Measurements from ENCODE around the gene PAXX.

DNA sequence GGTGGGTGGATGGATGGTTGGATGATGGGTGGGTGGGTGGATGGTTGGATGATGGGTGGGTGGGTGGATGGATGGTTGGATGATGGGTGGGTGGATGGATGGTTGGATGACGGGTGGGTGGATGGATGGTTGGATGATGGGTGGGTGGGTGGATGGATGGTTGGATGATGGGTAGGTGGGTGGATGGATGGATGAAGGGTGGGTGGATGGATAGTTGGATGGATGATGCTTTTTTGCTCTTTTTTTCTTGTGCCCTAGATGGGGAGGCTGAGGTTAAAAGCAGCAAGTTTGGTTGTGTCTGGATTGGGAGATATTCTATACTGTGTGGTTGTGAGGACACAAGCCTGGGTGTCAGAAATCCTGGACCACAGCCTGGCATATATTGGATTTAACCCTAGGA lies 34.8 kb upstream of the PAXX start:
- no peak for TF ChIP-seq ZNF274 (IDR thresholded peaks at IDR 0.05; ENCODE audit: low read depth, low read length)
- no peak for TF ChIP-seq CTCF (IDR thresholded peaks at IDR 0.05 in 2 of 3, conservative IDR thresholded peaks at IDR 0.05 in 1 of 3; ENCODE audit: borderline replicate concordance in 1 of 3, insufficient read depth in 1 of 3, low read depth in 2 of 3, low read length in 2 of 3)
- TF ChIP-seq CEBPB (IDR thresholded peaks at IDR 0.05; ENCODE audit: low read depth), result no peak
- TF ChIP-seq SIN3A (IDR thresholded peaks at IDR 0.05; ENCODE audit: low read depth), result no peak
- TF ChIP-seq, protein P1, sequence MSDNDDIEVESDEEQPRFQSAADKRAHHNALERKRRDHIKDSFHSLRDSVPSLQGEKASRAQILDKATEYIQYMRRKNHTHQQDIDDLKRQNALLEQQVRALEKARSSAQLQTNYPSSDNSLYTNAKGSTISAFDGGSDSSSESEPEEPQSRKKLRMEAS (IDR thresholded peaks at IDR 0.05), result no peak
- TF ChIP-seq, protein P2, sequence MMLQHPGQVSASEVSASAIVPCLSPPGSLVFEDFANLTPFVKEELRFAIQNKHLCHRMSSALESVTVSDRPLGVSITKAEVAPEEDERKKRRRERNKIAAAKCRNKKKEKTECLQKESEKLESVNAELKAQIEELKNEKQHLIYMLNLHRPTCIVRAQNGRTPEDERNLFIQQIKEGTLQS (IDR thresholded peaks at IDR 0.05), result no peak
- TF ChIP-seq EZH2phosphoT487 (IDR thresholded peaks at IDR 0.05; ENCODE audit: borderline replicate concordance), result no peak
- TF ChIP-seq ZBTB33 (IDR thresholded peaks at IDR 0.05; ENCODE audit: extremely low read depth, insufficient replicate concordance, low read length), result no peak
- TF ChIP-seq POLR2A (IDR thresholded peaks at IDR 0.05; ENCODE audit: borderline replicate concordance, extremely low read depth, insufficient read depth, insufficient read length), result no peak
- no peak for TF ChIP-seq RAD21 (IDR thresholded peaks at IDR 0.05; ENCODE audit: low read depth)
- no peak for TF ChIP-seq YY1 (IDR thresholded peaks at IDR 0.05; ENCODE audit: extremely low read depth, insufficient replicate concordance, low read depth, low read length)
- TF ChIP-seq, protein P3, sequence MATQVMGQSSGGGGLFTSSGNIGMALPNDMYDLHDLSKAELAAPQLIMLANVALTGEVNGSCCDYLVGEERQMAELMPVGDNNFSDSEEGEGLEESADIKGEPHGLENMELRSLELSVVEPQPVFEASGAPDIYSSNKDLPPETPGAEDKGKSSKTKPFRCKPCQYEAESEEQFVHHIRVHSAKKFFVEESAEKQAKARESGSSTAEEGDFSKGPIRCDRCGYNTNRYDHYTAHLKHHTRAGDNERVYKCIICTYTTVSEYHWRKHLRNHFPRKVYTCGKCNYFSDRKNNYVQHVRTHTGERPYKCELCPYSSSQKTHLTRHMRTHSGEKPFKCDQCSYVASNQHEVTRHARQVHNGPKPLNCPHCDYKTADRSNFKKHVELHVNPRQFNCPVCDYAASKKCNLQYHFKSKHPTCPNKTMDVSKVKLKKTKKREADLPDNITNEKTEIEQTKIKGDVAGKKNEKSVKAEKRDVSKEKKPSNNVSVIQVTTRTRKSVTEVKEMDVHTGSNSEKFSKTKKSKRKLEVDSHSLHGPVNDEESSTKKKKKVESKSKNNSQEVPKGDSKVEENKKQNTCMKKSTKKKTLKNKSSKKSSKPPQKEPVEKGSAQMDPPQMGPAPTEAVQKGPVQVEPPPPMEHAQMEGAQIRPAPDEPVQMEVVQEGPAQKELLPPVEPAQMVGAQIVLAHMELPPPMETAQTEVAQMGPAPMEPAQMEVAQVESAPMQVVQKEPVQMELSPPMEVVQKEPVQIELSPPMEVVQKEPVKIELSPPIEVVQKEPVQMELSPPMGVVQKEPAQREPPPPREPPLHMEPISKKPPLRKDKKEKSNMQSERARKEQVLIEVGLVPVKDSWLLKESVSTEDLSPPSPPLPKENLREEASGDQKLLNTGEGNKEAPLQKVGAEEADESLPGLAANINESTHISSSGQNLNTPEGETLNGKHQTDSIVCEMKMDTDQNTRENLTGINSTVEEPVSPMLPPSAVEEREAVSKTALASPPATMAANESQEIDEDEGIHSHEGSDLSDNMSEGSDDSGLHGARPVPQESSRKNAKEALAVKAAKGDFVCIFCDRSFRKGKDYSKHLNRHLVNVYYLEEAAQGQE (IDR thresholded peaks at IDR 0.05; ENCODE audit: low read depth), result no peak
- TF ChIP-seq EGR1 (IDR thresholded peaks at IDR 0.05; ENCODE audit: low read depth), result no peak
- TF ChIP-seq POLR2AphosphoS5 (IDR thresholded peaks at IDR 0.05; ENCODE audit: low read depth, low read length), result no peak

Measured in HCT116 (cell line).